Measurements from ENCODE around the gene DZANK1. TPM values are rescaled to one million over a fixed set of nuclear protein-coding genes. Genes with fewer than 3 reads are reported as not detected.

The DZANK1 gene
- total and polyA plus RNA-seq, 2 of the 8 experiments (the other 6 are each of a cell fraction or from before 2014, with no cell fraction given): 8.0 to 9.9 TPM

GRCh38 chr20:18431206-18431605 is 35.6 kb downstream of the DZANK1 start:
- Histone ChIP-seq H4K91ac (replicated peaks; ENCODE audit: insufficient read length, low read length) (no peak overlapping the region), H3K14ac (ENCODE audit: insufficient read length) (no peak overlapping the region), H3K27me3 (replicated peaks in 1 of 4; ENCODE audit: control insufficient read depth in 3 of 4, extremely low read depth in 1 of 4, insufficient read depth in 3 of 4, low read length in 3 of 4) (no peaks in the 10 kb centered on the region), H2BK5ac (ENCODE audit: low read depth, low read length) (no peak overlapping the region), H3K23me2 (ENCODE audit: low read depth, low read length) (no peaks in the 10 kb centered on the region), H2AK5ac (ENCODE audit: low read depth, low read length) (no peak overlapping the region), H3K79me2 (ENCODE audit: control insufficient read depth in 1 of 2, insufficient read depth in 2 of 2, low read length in 2 of 2) (no peaks in the 10 kb centered on the region), H4K8ac (ENCODE audit: extremely low read depth, insufficient read depth, low read length) (no peak overlapping the region), H3K4ac (replicated peaks; ENCODE audit: insufficient read length, low read depth, low read length) (no peak overlapping the region), H2BK120ac (replicated peaks; ENCODE audit: low read depth, low read length) (no peak overlapping the region), H2AFZ (ENCODE audit: low read length) (no peak overlapping the region), H3K4me2 (ENCODE audit: insufficient read depth in 1 of 2, low read depth in 2 of 2, low read length in 2 of 2) (no peak overlapping the region), H4K5ac (ENCODE audit: insufficient read length, low read depth, low read length) (no peak overlapping the region), H3K79me1 (ENCODE audit: low read depth, low read length) (no peaks in the 10 kb centered on the region), H3K56ac (replicated peaks; ENCODE audit: insufficient read length, low read depth, low read length) (no peak overlapping the region), H3K9me3 (ENCODE audit: insufficient read depth in 2 of 2, low read depth in 1 of 2, low read length in 1 of 2) (no peaks in the 10 kb centered on the region), H2BK12ac (ENCODE audit: low read depth, low read length) (no peak overlapping the region), H3K23ac (ENCODE audit: insufficient read length) (no peak overlapping the region), H2BK15ac (ENCODE audit: low read length) (no peak overlapping the region), H4K20me1 (replicated peaks in 1 of 2; ENCODE audit: control insufficient read depth in 1 of 2, insufficient read depth in 2 of 2, low read length in 2 of 2) (no peaks in the 10 kb centered on the region), H3K4me1 (replicated peaks in 1 of 4; ENCODE audit: control insufficient read depth in 3 of 4, insufficient read depth in 4 of 4, low read length in 3 of 4) (no peaks in the 10 kb centered on the region), H3K18ac (ENCODE audit: extremely low read depth, low read length) (no peak overlapping the region), H3K4me3 (ENCODE audit: extremely low read depth in 1 of 4, insufficient read depth in 2 of 4, low read depth in 3 of 4, low read length in 4 of 4) (no peak overlapping the region), H3K36me3 (ENCODE audit: control insufficient read depth in 2 of 4, insufficient read depth in 4 of 4, low read length in 3 of 4) (no peaks in the 10 kb centered on the region), H2BK20ac (ENCODE audit: low read length) (no peak overlapping the region), H3K9ac (replicated peaks in 1 of 4; ENCODE audit: extremely low read depth in 1 of 4, low read depth in 3 of 4, low read length in 3 of 4) (no peak overlapping the region; a peak in 1 of 7 replicates), H3K27ac (ENCODE audit: low read depth, low read length) (no peak overlapping the region)
- no peak for FAIRE-seq
- CTCF ChIA-PET (ENCODE audit: partially characterized antibody): interaction anchor here (1.2 kb wide), 1 partner anchor 12 kb away, joined by 3 read pairs; no protein-coding TSS in a partner anchor
- POLR2A ChIA-PET (ENCODE audit: partially characterized antibody): interaction anchor here (1.1 kb wide), 1 partner anchor 11 kb away, joined by 3 read pairs; no protein-coding TSS in a partner anchor
- no peak for DNase-seq (ENCODE audit: low read depth in 1 of 2, low spot score in 2 of 2)
- 90% methylated on average over 6 of the region's 6 CpGs; no CpG with 5 or more reads in 1 of the 2 experiments for WGBS, 2 experiments (ENCODE audit: extremely low coverage in 1 of 2, insufficient coverage in 1 of 2, insufficient read length in 1 of 2, insufficient replicate concordance in 2 of 2, low coverage in 1 of 2, low lambda C conversion rate in 2 of 2, missing lambda C conversion rate in 1 of 2)
- TF ChIP-seq MAFK (IDR thresholded peaks at IDR 0.05; ENCODE audit: low read depth, low read length) (no peak), USF2 (IDR thresholded peaks at IDR 0.05; ENCODE audit: low read length) (no peak), BRCA1 (IDR thresholded peaks at IDR 0.05; ENCODE audit: low read depth, low read length) (no peak), CBX5 (IDR thresholded peaks at IDR 0.05; ENCODE audit: low read depth, low read length) (no peak), HDAC2 (IDR thresholded peaks at IDR 0.05; ENCODE audit: borderline replicate concordance in 1 of 2, low read depth in 2 of 2, low read length in 2 of 2) (no peak), JUN (IDR thresholded peaks at IDR 0.05; ENCODE audit: low read depth, low read length) (no peak), EGR1 (IDR thresholded peaks at IDR 0.05; ENCODE audit: borderline replicate concordance, low read depth, low read length) (no peak), HDAC6 (IDR thresholded peaks at IDR 0.05; ENCODE audit: low read depth, low read length) (no peak), RBBP5 (IDR thresholded peaks at IDR 0.05; ENCODE audit: borderline replicate concordance, low read depth, low read length) (no peak), CTBP2 (IDR thresholded peaks at IDR 0.05; ENCODE audit: borderline replicate concordance, insufficient read depth, insufficient read length, low read length) (no peak)
- TF ChIP-seq, protein P1, sequence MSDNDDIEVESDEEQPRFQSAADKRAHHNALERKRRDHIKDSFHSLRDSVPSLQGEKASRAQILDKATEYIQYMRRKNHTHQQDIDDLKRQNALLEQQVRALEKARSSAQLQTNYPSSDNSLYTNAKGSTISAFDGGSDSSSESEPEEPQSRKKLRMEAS (IDR thresholded peaks at IDR 0.05): no peak
